ENCODE measurements around the gene WDR43.
"Not testable (repeated sequence)": the region's sequence is repeated elsewhere in the genome, so short reads cannot be mapped to it uniquely, and the experiment has no call there.

WDR43 gene

GRCh38 chr2:28958689-28959088, 64.2 kb downstream of the WDR43 start:
- DNase-seq (ENCODE audit: low read depth in 2 of 2, low spot score in 1 of 2), result peak in 1 of 2 donors; percentile 8

- DNase-seq (ENCODE audit: low read depth in 2 of 2, low spot score in 1 of 2), result no peak
Observed at GRCh38 chr2:28960401-28960800, 65.9 kb downstream of the WDR43 start.

- no peak for DNase-seq (ENCODE audit: low read depth in 2 of 2, low spot score in 1 of 2)
Observed at GRCh38 chr2:28962505-28962904, 68.0 kb downstream of the WDR43 start.

- no peak for DNase-seq (ENCODE audit: low read depth in 2 of 2, low spot score in 1 of 2)
Observed at GRCh38 chr2:28970464-28971160, 76.1 kb downstream of the WDR43 start.

- no peak for DNase-seq (ENCODE audit: low read depth in 2 of 2, low spot score in 1 of 2)
Observed at GRCh38 chr2:28972778-28973335, 78.4 kb downstream of the WDR43 start.

GRCh38 chr2:28974252-28974651, 79.8 kb downstream of the WDR43 start:
- DNase-seq (ENCODE audit: low read depth in 2 of 2, low spot score in 1 of 2), result no peak

- DNase-seq (ENCODE audit: low read depth in 2 of 2, low spot score in 1 of 2), result no peak
Observed at GRCh38 chr2:28975671-28976070, 81.2 kb downstream of the WDR43 start.

GRCh38 chr2:28976584-28976983, 82.1 kb downstream of the WDR43 start:
- DNase-seq (ENCODE audit: low read depth in 2 of 2, low spot score in 1 of 2), result no peak

GRCh38 chr2:28977176-28977875, 82.9 kb downstream of the WDR43 start:
- DNase-seq (ENCODE audit: low read depth in 2 of 2, low spot score in 1 of 2), result no peak

GRCh38 chr2:28978001-28978400, 83.5 kb downstream of the WDR43 start:
- DNase-seq (ENCODE audit: low read depth in 2 of 2, low spot score in 1 of 2), result not testable (repeated sequence)

GRCh38 chr2:28978606-28979005, 84.1 kb downstream of the WDR43 start:
- DNase-seq (ENCODE audit: low read depth in 2 of 2, low spot score in 1 of 2), result no peak

- DNase-seq (ENCODE audit: low read depth in 2 of 2, low spot score in 1 of 2), result no peak
Observed at GRCh38 chr2:28979041-28979440, 84.6 kb downstream of the WDR43 start.

GRCh38 chr2:28979576-28980366, 85.3 kb downstream of the WDR43 start:
- DNase-seq (ENCODE audit: low read depth in 2 of 2, low spot score in 1 of 2), result no peak

- DNase-seq (ENCODE audit: low read depth in 2 of 2, low spot score in 1 of 2), result no peak
Observed at GRCh38 chr2:28980368-28981015, 86.0 kb downstream of the WDR43 start.

GRCh38 chr2:28981016-28981441, 86.6 kb downstream of the WDR43 start, which contains the start of gene TOGARAM2:
TSS of gene TOGARAM2 (plus strand) at chr2:28981298. CDS start at chr2:28994835, 13,537 bp downstream.
- DNase-seq (ENCODE audit: low read depth in 2 of 2, low spot score in 1 of 2), result no peak

GRCh38 chr2:28981620-28982376, 87.3 kb downstream of the WDR43 start:
- no peak for DNase-seq (ENCODE audit: low read depth in 2 of 2, low spot score in 1 of 2)

- no peak for DNase-seq (ENCODE audit: low read depth in 2 of 2, low spot score in 1 of 2)
Observed at GRCh38 chr2:28982381-28982950, 88.0 kb downstream of the WDR43 start.

GRCh38 chr2:28986429-28986828, 92.0 kb downstream of the WDR43 start:
- DNase-seq (ENCODE audit: low read depth in 2 of 2, low spot score in 1 of 2), result no peak

- no peak for DNase-seq (ENCODE audit: low read depth in 2 of 2, low spot score in 1 of 2)
Observed at GRCh38 chr2:28989973-28990372, 95.5 kb downstream of the WDR43 start.

- DNase-seq (ENCODE audit: low read depth in 2 of 2, low spot score in 1 of 2), result no peak
Observed at GRCh38 chr2:28990445-28990844, 96.0 kb downstream of the WDR43 start.
